Astrocyte (in vitro differentiated cells and primary cell): ENCODE results near the gene GRIK1. TPM values are rescaled to one million over a fixed set of nuclear protein-coding genes. Genes with fewer than 3 reads are reported as not detected.

Experiments used
- DNase-seq: peaks from one replicate; pipeline ENCODE4 v3.0.0-alpha.2; 2010; ENCODE audit warnings: low read depth
- FAIRE-seq: peaks from 2 replicates; lab custom pipeline; 2011; peaks lifted over from hg19 to GRCh38; lab: Jason Lieb, UNC
- H2AFZ ChIP-seq: 2 replicates; pipeline ENCODE4 v1.6.0; 2012; ENCODE audit warnings: low read depth, low read length, inconsistent platforms
- H3K27ac ChIP-seq: 2 replicates; pipeline ENCODE4 v1.5.1; 2011; ENCODE audit warnings: low read depth, low read length, inconsistent platforms
- H3K27me3 ChIP-seq: 2 replicates; pipeline ENCODE4 v1.6.0; 2011; ENCODE audit warnings: low read length, inconsistent platforms; ENCODE audit not compliant: insufficient read depth
- H3K36me3 ChIP-seq: 2 replicates; pipeline ENCODE4 v1.5.1; 2011; ENCODE audit warnings: low read length, inconsistent platforms; ENCODE audit not compliant: insufficient read depth
- H3K4me1 ChIP-seq: 2 replicates; pipeline ENCODE4 v1.5.1; 2011; ENCODE audit warnings: low read length, inconsistent platforms; ENCODE audit not compliant: insufficient read depth
- H3K4me2 ChIP-seq: 2 replicates; pipeline ENCODE4 v1.6.0; 2012; ENCODE audit warnings: low read length, inconsistent platforms
- H3K4me3 ChIP-seq: 2 replicates; pipeline ENCODE4 v1.5.1; 2011; ENCODE audit warnings: low read depth, mild to moderate bottlenecking, low read length, inconsistent platforms; ENCODE audit not compliant: insufficient read depth
- H3K79me2 ChIP-seq: 2 replicates; pipeline ENCODE4 v1.6.0; 2012; ENCODE audit warnings: mild to moderate bottlenecking, low read length, inconsistent platforms; ENCODE audit not compliant: insufficient read depth
- H3K9ac ChIP-seq: 2 replicates; pipeline ENCODE4 v1.6.0; 2012; ENCODE audit warnings: mild to moderate bottlenecking, low read length, inconsistent platforms
- H3K9me3 ChIP-seq: 2 replicates; pipeline ENCODE4 v1.5.1; 2012; ENCODE audit warnings: low read depth, mild to moderate bottlenecking, low read length, inconsistent platforms; ENCODE audit not compliant: insufficient read depth
- H4K20me1 ChIP-seq: 2 replicates; pipeline ENCODE4 v1.6.0; 2012; ENCODE audit warnings: low read length, inconsistent platforms; ENCODE audit not compliant: insufficient read depth
- H3K27ac Mint-ChIP-seq: one replicate; pipeline ENCODE4 v1.8.0; 2021; ENCODE audit warnings: mild to moderate bottlenecking, mixed read lengths; ENCODE audit not compliant: unreplicated experiment
- H3K27me3 Mint-ChIP-seq: one replicate; pipeline ENCODE4 v1.8.0; 2021; ENCODE audit warnings: low read depth, mixed read lengths; ENCODE audit not compliant: unreplicated experiment
- H3K36me3 Mint-ChIP-seq: one replicate; pipeline ENCODE4 v1.8.0; 2021; ENCODE audit warnings: low read depth, mixed read lengths; ENCODE audit not compliant: unreplicated experiment
- H3K4me1 Mint-ChIP-seq: one replicate; pipeline ENCODE4 v1.8.0; 2021; ENCODE audit warnings: low read depth, mixed read lengths; ENCODE audit not compliant: unreplicated experiment
- H3K4me3 Mint-ChIP-seq: one replicate; pipeline ENCODE4 v1.8.0; 2021; ENCODE audit warnings: mild to moderate bottlenecking, moderate library complexity, mixed read lengths; ENCODE audit not compliant: unreplicated experiment
- H3K9me3 Mint-ChIP-seq: one replicate; pipeline ENCODE4 v1.8.0; 2021; ENCODE audit warnings: mild to moderate bottlenecking, mixed read lengths; ENCODE audit not compliant: unreplicated experiment
- CTCF ChIP-seq: IDR thresholded peaks from 2 replicates; pipeline ENCODE4 v1.5.1; 2011; ENCODE audit warnings: low read depth, mild to moderate bottlenecking, inconsistent platforms, low read length, moderate library complexity; ENCODE audit not compliant: insufficient read depth
- EZH2 ChIP-seq: IDR thresholded peaks from 2 replicates; pipeline ENCODE4 v1.6.1; 2012; ENCODE audit warnings: mild to moderate bottlenecking, low read length, inconsistent platforms; ENCODE audit not compliant: insufficient read depth
- total RNA-seq: library from RNA; stranded (reverse); gene quantifications from 2 replicates; pipeline ENCODE4 v1.2.1, GENCODE V29; 2021

The GRIK1 gene
- total RNA-seq, 1 donor from 2014 or later = not detected

GRCh38 chr21:29827236-29827635 lies 112.6 kb downstream of the GRIK1 start:
- Histone ChIP-seq H3K27me3 (no peaks in the 10 kb centered on the region), H3K79me2 (no peaks in the 10 kb centered on the region), H2AFZ (no peak overlapping the region), H3K9me3 (no peaks in the 10 kb centered on the region), H3K36me3 (no peaks in the 10 kb centered on the region), H3K9ac (no peak overlapping the region), H3K4me2 (no peak overlapping the region), H3K4me1 (no peaks in the 10 kb centered on the region), H3K4me3 (no peak overlapping the region), H4K20me1 (no peaks in the 10 kb centered on the region), H3K27ac (no peak overlapping the region)
- H3K27me3 Mint-ChIP-seq = no peaks in the 10 kb centered on the region
- no peaks in the 10 kb centered on the region for H3K36me3 Mint-ChIP-seq
- H3K9me3 Mint-ChIP-seq = peaks cover 3% of the 10 kb centered on the region
- FAIRE-seq (no peak), DNase-seq (no peak)
- no peak overlapping the region for H3K27ac Mint-ChIP-seq
- TF ChIP-seq EZH2 = no peak
- no peak for TF ChIP-seq CTCF
- peaks cover 3% of the 10 kb centered on the region for H3K4me1 Mint-ChIP-seq
- no peak overlapping the region for H3K4me3 Mint-ChIP-seq

- FAIRE-seq (no peak), DNase-seq (no peak)
- Histone ChIP-seq H3K9me3 (no peaks in the 10 kb centered on the region), H3K36me3 (no peaks in the 10 kb centered on the region), H3K27ac (no peak overlapping the region), H2AFZ (no peak overlapping the region), H3K9ac (no peak overlapping the region), H3K4me3 (no peak overlapping the region), H3K27me3 (no peaks in the 10 kb centered on the region), H3K4me1 (no peaks in the 10 kb centered on the region), H4K20me1 (no peaks in the 10 kb centered on the region), H3K79me2 (no peaks in the 10 kb centered on the region), H3K4me2 (no peak overlapping the region)
- TF ChIP-seq CTCF (no peak), EZH2 (no peak)
- no peaks in the 10 kb centered on the region for H3K27me3 Mint-ChIP-seq
- no peaks in the 10 kb centered on the region for H3K36me3 Mint-ChIP-seq
- no peak overlapping the region for H3K27ac Mint-ChIP-seq
- peaks cover 3% of the 10 kb centered on the region for H3K4me1 Mint-ChIP-seq
- H3K9me3 Mint-ChIP-seq = no peaks in the 10 kb centered on the region
- H3K4me3 Mint-ChIP-seq = no peak overlapping the region
Observed at GRCh38 chr21:29826386-29826785, 113.4 kb downstream of the GRIK1 start.

GRCh38 chr21:29825936-29826335 lies 113.9 kb downstream of the GRIK1 start:
- no peaks in the 10 kb centered on the region for H4K20me1 ChIP-seq
- H3K9me3 ChIP-seq = no peaks in the 10 kb centered on the region
- no peak overlapping the region for H2AFZ ChIP-seq
- Mint-ChIP-seq H3K36me3 (no peaks in the 10 kb centered on the region), H3K9me3 (no peaks in the 10 kb centered on the region), H3K27me3 (no peaks in the 10 kb centered on the region), H3K4me1 (peaks cover 3% of the 10 kb centered on the region), H3K4me3 (no peak overlapping the region), H3K27ac (no peak overlapping the region)
- no peak for TF ChIP-seq CTCF
- DNase-seq (no peak), FAIRE-seq (no peak)
- H3K27ac ChIP-seq = no peak overlapping the region
- no peaks in the 10 kb centered on the region for H3K79me2 ChIP-seq
- H3K4me2 ChIP-seq = no peak overlapping the region
- H3K4me1 ChIP-seq = no peaks in the 10 kb centered on the region
- H3K4me3 ChIP-seq = no peak overlapping the region
- no peak overlapping the region for H3K9ac ChIP-seq
- H3K27me3 ChIP-seq = no peaks in the 10 kb centered on the region
- no peaks in the 10 kb centered on the region for H3K36me3 ChIP-seq
